KMS-11 (cell line): Measurements from ENCODE around the gene KAZN.

ENCODE experiments used
- H2AFZ ChIP-seq: fragments of 200-600 bp; sonication (generic); 2 replicates; pipeline ENCODE4 v1.6.1; 2016; ENCODE audit warnings: antibody characterized with exemption, mixed run types, low read depth
- H3K27ac ChIP-seq: fragments of 200-600 bp; sonication (generic); 2 replicates; pipeline ENCODE4 v1.6.1; 2016; ENCODE audit warnings: mild to moderate bottlenecking, mixed run types
- H3K27me3 ChIP-seq: fragments of 200-600 bp; sonication (generic); 2 replicates; pipeline ENCODE4 v1.6.1; 2017; ENCODE audit warnings: mild to moderate bottlenecking, low read depth, mixed run types, moderate library complexity; ENCODE audit not compliant: insufficient read depth
- H3K36me3 ChIP-seq: fragments of 200-600 bp; sonication (generic); 2 replicates; pipeline ENCODE4 v1.6.1; 2017; ENCODE audit warnings: mild to moderate bottlenecking, mixed run types; ENCODE audit not compliant: insufficient read depth
- H3K4me1 ChIP-seq: fragments of 200-600 bp; sonication (generic); 2 replicates; pipeline ENCODE4 v1.6.1; 2016; ENCODE audit warnings: mild to moderate bottlenecking, low read depth, mixed run types; ENCODE audit not compliant: poor library complexity, severe bottlenecking
- H3K4me2 ChIP-seq: fragments of 200-600 bp; sonication (generic); 2 replicates; pipeline ENCODE4 v1.7.0; 2016; ENCODE audit warnings: mild to moderate bottlenecking, mixed run types
- H3K4me3 ChIP-seq: fragments of 200-600 bp; sonication (generic); IDR thresholded peaks from 2 replicates; pipeline ENCODE4 v1.6.1; 2017; ENCODE audit warnings: low read depth, low read length, mixed read lengths; ENCODE audit not compliant: insufficient read depth
- H3K79me2 ChIP-seq: fragments of 200-600 bp; sonication (generic); 2 replicates; pipeline ENCODE4 v1.6.1; 2016; ENCODE audit warnings: low read depth, mixed run types; ENCODE audit not compliant: insufficient read depth
- H3K9ac ChIP-seq: fragments of 200-600 bp; sonication (generic); 2 replicates; pipeline ENCODE4 v1.6.1; 2016; ENCODE audit warnings: mild to moderate bottlenecking, mixed run types
- H4K20me1 ChIP-seq: fragments of 200-600 bp; sonication (generic); 2 replicates; pipeline ENCODE4 v1.6.1; 2016; ENCODE audit warnings: mild to moderate bottlenecking, mixed run types; ENCODE audit not compliant: insufficient read depth
- CTCF ChIP-seq: fragments of 200-600 bp; sonication (generic); conservative IDR thresholded peaks from 2 replicates; pipeline ENCODE4 v1.6.1; 2017; ENCODE audit warnings: low read depth, mild to moderate bottlenecking, antibody characterized with exemption, low read length, moderate library complexity, mixed read lengths

KAZN gene

DNA sequence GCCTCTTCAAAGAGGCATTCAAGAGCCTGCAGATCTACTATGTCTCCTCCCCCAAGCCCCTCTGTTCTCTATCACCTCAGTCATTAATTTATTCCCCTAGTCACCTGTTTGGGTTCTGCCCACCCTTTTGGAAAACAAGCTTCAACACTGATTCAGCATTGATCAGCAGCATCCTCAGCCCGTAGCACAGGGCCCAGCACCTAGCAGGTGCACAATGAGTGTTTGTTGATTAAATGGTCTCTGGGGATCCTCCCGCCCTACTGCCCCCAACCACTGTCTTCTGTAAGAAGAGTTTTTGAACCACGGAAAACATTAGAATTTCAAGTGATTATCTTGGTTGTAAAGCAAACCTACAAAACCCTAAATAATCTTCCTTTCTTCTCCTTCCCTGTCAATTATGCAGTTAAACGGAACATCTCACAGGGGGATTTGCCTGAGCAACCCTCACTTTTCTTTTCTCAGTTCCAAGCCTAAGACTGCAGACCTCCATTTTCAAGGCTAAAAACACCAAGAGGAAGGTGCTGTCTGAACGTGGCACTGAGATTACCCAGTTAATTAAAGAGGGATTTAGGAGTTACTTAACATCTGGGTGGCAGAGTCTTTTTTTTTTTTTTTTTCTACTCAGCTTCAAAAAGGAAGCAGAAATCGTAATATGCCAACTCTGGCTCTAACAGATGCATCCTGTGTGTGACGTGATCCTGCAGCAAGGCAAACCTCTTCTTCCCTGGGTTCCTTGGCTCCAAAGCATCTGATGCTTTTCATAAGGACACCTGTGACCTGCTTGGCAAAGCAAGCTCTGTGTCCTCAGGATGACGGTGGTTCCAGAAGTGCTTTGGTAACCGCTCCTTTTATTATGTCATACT, 163.0 kb downstream of the KAZN start:
- Histone ChIP-seq H3K4me1 (no peaks in the 10 kb centered on the region), H3K4me3 (no peak overlapping the region), H3K36me3 (no peaks in the 10 kb centered on the region), H3K9ac (no peak overlapping the region), H2AFZ (no peak overlapping the region), H3K4me2 (no peak overlapping the region), H3K27ac (no peak overlapping the region), H3K79me2 (no peaks in the 10 kb centered on the region), H4K20me1 (no peaks in the 10 kb centered on the region), H3K27me3 (peaks cover 3% of the 10 kb centered on the region; the same call in 1 of the 2 replicates)
- TF ChIP-seq CTCF: no peak

DNA sequence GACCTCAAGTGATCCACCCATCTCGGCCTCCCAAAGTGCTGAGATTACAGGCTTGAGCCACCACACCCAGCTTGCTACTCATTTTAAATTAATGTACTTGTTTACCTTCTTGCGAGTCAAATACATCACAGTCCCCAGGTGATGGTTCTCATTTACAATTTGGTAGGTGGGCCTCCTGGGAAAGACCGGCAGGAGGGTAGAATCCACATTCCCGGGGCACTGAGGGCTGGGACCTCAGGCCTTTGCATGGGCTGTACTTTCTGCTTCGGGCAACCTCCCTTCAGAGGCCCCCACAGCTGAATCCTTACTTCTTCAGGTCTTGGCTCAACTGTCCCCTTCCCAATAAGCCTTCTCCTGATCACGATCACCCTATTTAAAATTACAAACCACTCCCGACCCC, 165.5 kb downstream of the KAZN start:
- H3K4me2 ChIP-seq: no peak overlapping the region
- H3K27ac ChIP-seq: no peak overlapping the region
- no peaks in the 10 kb centered on the region for H3K79me2 ChIP-seq
- H3K36me3 ChIP-seq: no peaks in the 10 kb centered on the region
- no peaks in the 10 kb centered on the region for H4K20me1 ChIP-seq
- H3K27me3 ChIP-seq: peaks cover 2% of the 10 kb centered on the region; the same call in 1 of the 2 replicates
- H3K9ac ChIP-seq: no peak overlapping the region
- H2AFZ ChIP-seq: no peak overlapping the region
- TF ChIP-seq CTCF: no peak
- H3K4me1 ChIP-seq: no peaks in the 10 kb centered on the region
- no peak overlapping the region for H3K4me3 ChIP-seq

DNA sequence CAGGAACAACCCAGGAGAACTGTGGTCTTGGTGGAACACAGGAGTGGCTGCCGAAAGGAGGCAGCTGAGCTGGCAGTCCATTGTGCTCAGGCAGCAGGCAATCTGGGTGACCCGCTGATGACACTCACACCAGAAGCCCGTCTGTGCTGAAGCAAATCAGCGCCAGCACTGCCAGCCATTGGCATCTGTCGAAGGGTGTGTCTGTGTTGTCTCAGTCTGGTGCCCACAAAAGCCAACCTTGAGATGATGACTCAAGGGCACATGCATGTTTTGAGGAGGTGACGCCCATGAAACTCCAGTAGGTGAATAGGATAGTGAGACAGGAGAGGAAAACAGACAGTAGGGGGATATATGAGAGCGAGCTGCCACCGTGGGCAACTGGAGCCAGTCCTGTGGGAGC, 167.3 kb downstream of the KAZN start:
- H3K4me1 ChIP-seq: no peaks in the 10 kb centered on the region
- peaks cover 3% of the 10 kb centered on the region; the same call in 1 of the 2 replicates for H3K27me3 ChIP-seq
- no peak overlapping the region for H3K4me3 ChIP-seq
- no peaks in the 10 kb centered on the region for H3K79me2 ChIP-seq
- H3K4me2 ChIP-seq: no peak overlapping the region
- H3K36me3 ChIP-seq: no peaks in the 10 kb centered on the region
- no peaks in the 10 kb centered on the region for H4K20me1 ChIP-seq
- no peak overlapping the region for H2AFZ ChIP-seq
- no peak overlapping the region for H3K27ac ChIP-seq
- TF ChIP-seq CTCF: no peak
- H3K9ac ChIP-seq: no peak overlapping the region

DNA sequence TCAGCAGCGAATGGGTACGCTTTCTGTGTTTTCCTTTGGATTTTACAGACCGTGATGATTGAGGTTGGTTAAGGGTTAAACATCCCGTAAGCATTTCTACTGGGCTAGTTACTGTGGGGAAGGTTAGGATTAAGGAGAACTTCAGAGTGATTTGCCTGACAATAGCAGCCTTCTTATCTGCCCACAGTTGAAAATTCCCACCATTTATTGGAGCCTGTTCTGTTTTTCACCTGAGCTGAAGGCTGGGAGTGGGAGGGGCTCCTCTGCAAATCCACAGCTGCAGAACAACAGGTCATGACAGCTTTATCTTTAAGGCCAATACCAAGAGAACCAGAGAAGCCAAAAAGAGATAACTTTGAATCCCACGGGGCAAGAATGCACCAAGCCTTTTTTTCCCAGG, 168.6 kb downstream of the KAZN start:
- no peak overlapping the region for H3K27ac ChIP-seq
- H3K4me1 ChIP-seq: no peaks in the 10 kb centered on the region
- no peak overlapping the region for H2AFZ ChIP-seq
- no peaks in the 10 kb centered on the region for H4K20me1 ChIP-seq
- peaks cover 9% of the 10 kb centered on the region; the same call in 1 of the 2 replicates for H3K27me3 ChIP-seq
- H3K4me3 ChIP-seq: no peak overlapping the region
- no peaks in the 10 kb centered on the region for H3K79me2 ChIP-seq
- no peak overlapping the region for H3K4me2 ChIP-seq
- no peak for TF ChIP-seq CTCF
- H3K36me3 ChIP-seq: no peaks in the 10 kb centered on the region
- H3K9ac ChIP-seq: no peak overlapping the region
